PC-9 (cell line): ENCODE data around the gene SSTR3. TPM values are rescaled to one million over a fixed set of nuclear protein-coding genes. Genes with fewer than 3 reads are reported as not detected.

Source experiments
- BruUV-seq: library from RNA; stranded (reverse); fragments of 400-500 nt; replicated peaks from 2 replicates; lab custom pipeline; 2021; lab: Mats Ljungman, UMichigan
- CTCF ChIA-PET: fragments of 300-600 bp; sonication (Branson Sonifier 250); formaldehyde crosslinking; loops from one replicate; lab custom pipeline; 2022; ENCODE audit warnings: antibody characterized with exemption; lab: Charles Lee
- POLR2A ChIA-PET: fragments of 300-600 bp; sonication (Branson Sonifier 250); formaldehyde crosslinking; loops from one replicate; lab custom pipeline; 2022; ENCODE audit warnings: antibody characterized with exemption; ENCODE audit not compliant: unreplicated experiment; lab: Charles Lee
- DNase-seq, 2 experiments: peaks; one replicate each; pipeline versions ENCODE4 v3.0.0 to v3.0.0-alpha.2; 2015 to 2022; ENCODE audit warnings: mixed read lengths in 1 of 2
- H2AFZ ChIP-seq: fragments of 200-600 bp; sonication (generic); 2 replicates; pipeline ENCODE4 v1.8.1; 2017; ENCODE audit warnings: antibody characterized with exemption
- H3F3A ChIP-seq: fragments of 200-600 bp; sonication (generic); 2 replicates; pipeline ENCODE4 v1.8.1; 2017; ENCODE audit warnings: antibody characterized with exemption, mild to moderate bottlenecking, low read depth; ENCODE audit not compliant: insufficient read depth
- H3K27ac ChIP-seq: fragments of 200-600 bp; sonication (generic); 2 replicates; pipeline ENCODE4 v1.6.1; 2016; ENCODE audit warnings: mixed run types
- H3K27me3 ChIP-seq: fragments of 200-600 bp; sonication (generic); 2 replicates; pipeline ENCODE4 v1.6.1; 2016; ENCODE audit warnings: low read depth, mixed run types; ENCODE audit not compliant: insufficient read depth
- H3K36me3 ChIP-seq: fragments of 200-600 bp; sonication (generic); 2 replicates; pipeline ENCODE4 v1.6.1; 2016; ENCODE audit warnings: low read depth, mixed run types
- H3K4me1 ChIP-seq: fragments of 200-600 bp; sonication (generic); replicated peaks from 2 replicates; pipeline ENCODE4 v1.6.1; 2016; ENCODE audit warnings: mixed run types; ENCODE audit not compliant: insufficient read depth
- H3K4me2 ChIP-seq: fragments of 200-600 bp; sonication (generic); 2 replicates; pipeline ENCODE4 v1.6.1; 2017; ENCODE audit warnings: mixed run types
- H3K4me3 ChIP-seq: fragments of 200-600 bp; sonication (generic); 2 replicates; pipeline ENCODE4 v1.6.1; 2016; ENCODE audit warnings: mixed run types
- H3K79me2 ChIP-seq: fragments of 200-600 bp; sonication (generic); 2 replicates; pipeline ENCODE4 v1.6.1; 2017; ENCODE audit warnings: low read depth, mixed run types
- H3K9me2 ChIP-seq: fragments of 200-600 bp; sonication (generic); 2 replicates; pipeline ENCODE4 v1.8.1; 2017; ENCODE audit warnings: mild to moderate bottlenecking; ENCODE audit not compliant: insufficient read depth
- H3K9me3 ChIP-seq: fragments of 200-600 bp; sonication (generic); 2 replicates; pipeline ENCODE4 v1.8.1; 2016; ENCODE audit warnings: low read depth; ENCODE audit not compliant: insufficient read depth
- H4K20me1 ChIP-seq: fragments of 200-600 bp; sonication (generic); 2 replicates; pipeline ENCODE4 v1.8.1; 2017; ENCODE audit not compliant: insufficient read depth
- CTCF ChIP-seq: fragments of 200-600 bp; sonication (generic); conservative IDR thresholded peaks from 2 replicates; pipeline ENCODE4 v1.6.1; 2017; ENCODE audit warnings: mixed run types, antibody characterized with exemption, mild to moderate bottlenecking, moderate library complexity
- EZH2 ChIP-seq: fragments of 200-600 bp; sonication (generic); IDR thresholded peaks from 2 replicates; pipeline ENCODE4 v1.8.0; 2017; ENCODE audit warnings: antibody characterized with exemption, low read depth
- intact Hi-C: fragments of 100-400 bp; cut with micrococcal nuclease; formaldehyde crosslinking; loops from one replicate; pipeline ENCODE4 v1.10.0; 2022; ENCODE audit not compliant: unreplicated experiment
- total RNA-seq: library from RNA; stranded (reverse); gene quantifications from 2 replicates; pipeline ENCODE4 v1.2.3, GENCODE V29; 2021

Gene SSTR3
- total RNA-seq, 1 experiment from 2014 or later, result not detected

- Histone ChIP-seq H3K4me3 (no peak overlapping the region), H3K9me2 (no peaks in the 10 kb centered on the region), H3K27ac (no peak overlapping the region), H3K4me1 (peaks cover 18% of the 10 kb centered on the region), H3K79me2 (no peaks in the 10 kb centered on the region), H3K9me3 (no peaks in the 10 kb centered on the region), H3K27me3 (no peaks in the 10 kb centered on the region), H4K20me1 (no peaks in the 10 kb centered on the region), H3K36me3 (no peaks in the 10 kb centered on the region), H3F3A (peaks cover 28% of the 10 kb centered on the region), H2AFZ (no peak overlapping the region), H3K4me2 (no peak overlapping the region)
- intact Hi-C loops, result loop anchor here (10.0 kb wide), 1 partner anchor 205 kb away; no protein-coding TSS in a partner anchor
- TF ChIP-seq CTCF (no peak), EZH2 (no peak)
- no peak for DNase-seq
- POLR2A ChIA-PET, result no interaction called here
- CTCF ChIA-PET, result no interaction called here
- BruUV-seq, result no TSS peak
These were observed 37.7 kb upstream of the SSTR3 start for GRCh38 chr22:37249986-37250385.

DNA sequence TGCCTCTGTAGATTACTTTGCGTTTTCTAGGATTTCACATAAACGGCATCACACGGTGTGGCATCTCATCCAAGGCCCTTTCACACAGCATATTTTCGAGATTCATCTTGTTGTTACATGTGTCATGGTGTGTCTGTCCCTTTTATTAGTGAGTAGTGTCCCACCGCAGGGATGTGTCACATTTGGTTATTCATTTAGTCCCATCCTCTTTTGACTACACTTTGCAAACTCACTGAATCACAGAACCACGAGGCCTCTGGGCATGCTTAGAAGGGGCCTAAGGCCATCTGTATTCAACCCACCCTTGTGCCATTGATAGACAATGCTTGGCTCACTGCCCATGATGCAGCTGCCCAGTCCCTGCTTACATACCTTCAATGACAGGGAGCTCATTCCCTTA is 36.0 kb upstream of the SSTR3 start:
- no peak for DNase-seq
- POLR2A ChIA-PET, result no interaction called here
- Histone ChIP-seq H3K4me2 (no peak overlapping the region), H3K4me3 (no peak overlapping the region), H4K20me1 (no peaks in the 10 kb centered on the region), H3K27me3 (no peaks in the 10 kb centered on the region), H3K79me2 (0 out of 2 replicates have a peak, but pooled peaks cover 5% of the 10 kb centered on the region), H3K4me1 (peaks cover 6% of the 10 kb centered on the region), H3K27ac (no peak overlapping the region), H3K9me2 (no peaks in the 10 kb centered on the region), H2AFZ (no peak overlapping the region), H3K9me3 (no peaks in the 10 kb centered on the region), H3F3A (peaks cover 20% of the 10 kb centered on the region; the same call in 1 of the 2 replicates), H3K36me3 (no peaks in the 10 kb centered on the region)
- intact Hi-C loops, result no loop called here
- CTCF ChIA-PET, result interaction anchor here (0.7 to 2.3 kb wide), 2 partner anchors 11 to 73 kb away, joined by 3 to 8 read pairs; no protein-coding TSS in a partner anchor
- no TSS peak for BruUV-seq
- TF ChIP-seq CTCF, result no peak
- TF ChIP-seq EZH2, result no peak

DNA sequence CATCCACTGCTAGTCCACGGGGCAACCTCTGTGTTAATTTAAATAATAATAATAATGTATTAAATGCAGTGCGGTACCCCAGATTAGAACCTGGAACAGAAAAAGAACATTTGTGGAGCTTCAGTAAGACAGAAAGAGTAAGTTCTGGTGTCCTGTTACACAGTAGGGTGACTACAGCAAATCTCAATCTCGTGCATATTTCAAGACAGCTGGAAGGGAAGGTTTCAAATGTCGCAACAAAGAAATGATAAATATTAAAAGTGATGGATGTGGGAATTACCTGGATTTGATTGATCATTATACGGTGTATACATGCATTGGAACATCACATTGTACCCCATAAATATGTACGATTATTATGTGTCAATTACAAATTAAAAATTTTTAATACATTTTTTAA is 33.5 kb upstream of the SSTR3 start:
- no peak for DNase-seq

More for the DNA sequence above, 33.5 kb upstream of the SSTR3 start:
- ChIA-PET POLR2A (no interaction called here), CTCF (interaction anchor here (0.6 kb wide), 1 partner anchor 24 kb away, joined by 3 read pairs; no protein-coding TSS in a partner anchor)
- no peaks in the 10 kb centered on the region for H3K27me3 ChIP-seq
- H3K4me1 ChIP-seq, result peaks cover 17% of the 10 kb centered on the region
- no peak overlapping the region for H3K4me2 ChIP-seq
- peaks cover 10% of the 10 kb centered on the region; the same call in 1 of the 2 replicates for H3F3A ChIP-seq
- H4K20me1 ChIP-seq, result no peaks in the 10 kb centered on the region
- H3K36me3 ChIP-seq, result no peaks in the 10 kb centered on the region
- no peak overlapping the region for H3K4me3 ChIP-seq
- intact Hi-C loops, result no loop called here
- H3K9me2 ChIP-seq, result no peaks in the 10 kb centered on the region
- no peak overlapping the region for H3K27ac ChIP-seq
- no peak overlapping the region for H2AFZ ChIP-seq
- H3K9me3 ChIP-seq, result no peaks in the 10 kb centered on the region
- 0 out of 2 replicates have a peak, but pooled peaks cover 5% of the 10 kb centered on the region for H3K79me2 ChIP-seq
- no peak for TF ChIP-seq EZH2
- TF ChIP-seq CTCF, result no peak
- BruUV-seq, result no TSS peak
